GM21447 (cell line): ENCODE results near the gene ZNF609.

Experiments
- ATAC-seq: cut with Tn5 transposase; IDR thresholded peaks from one replicate; pipeline ENCODE4 v1.9.1; 2021; ENCODE audit not compliant: unreplicated experiment

ZNF609 gene

DNA sequence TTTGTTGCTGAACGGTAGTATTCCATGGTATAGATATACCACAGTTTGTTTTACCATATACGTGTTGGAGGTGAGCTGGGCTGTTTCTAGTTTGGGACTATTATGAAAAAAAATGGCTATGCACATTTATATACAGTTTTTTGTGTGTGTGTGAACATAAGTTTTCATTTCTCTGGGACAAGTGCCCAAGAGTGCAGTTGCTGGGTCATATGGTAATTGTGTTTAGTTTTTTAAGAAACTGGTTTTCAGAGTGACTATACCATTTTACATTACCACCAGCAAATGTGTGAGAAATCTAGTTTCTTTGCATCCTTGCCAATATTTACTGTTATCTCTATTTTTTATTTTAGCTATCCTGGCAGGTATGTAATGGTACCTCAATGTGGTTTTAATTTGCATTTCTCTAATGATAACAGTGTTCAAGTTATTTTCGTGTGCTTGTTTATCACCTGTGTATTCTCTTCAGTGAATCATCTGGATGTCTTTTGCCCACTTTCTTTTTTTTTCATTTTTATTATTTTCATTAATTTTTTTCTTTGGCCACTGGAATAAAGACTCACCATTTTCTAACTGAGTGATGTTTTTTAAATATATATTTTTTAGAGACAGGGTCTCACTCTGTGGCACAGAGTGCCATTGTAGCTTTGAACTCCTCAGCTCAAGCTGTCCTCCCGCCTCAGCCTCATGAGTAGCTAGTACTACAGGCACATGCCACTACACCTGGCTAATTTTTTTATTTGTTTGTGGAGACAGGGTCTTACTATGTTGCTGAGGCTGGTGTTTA is 75.3 kb downstream of the ZNF609 start:
- ATAC-seq = no peak

DNA sequence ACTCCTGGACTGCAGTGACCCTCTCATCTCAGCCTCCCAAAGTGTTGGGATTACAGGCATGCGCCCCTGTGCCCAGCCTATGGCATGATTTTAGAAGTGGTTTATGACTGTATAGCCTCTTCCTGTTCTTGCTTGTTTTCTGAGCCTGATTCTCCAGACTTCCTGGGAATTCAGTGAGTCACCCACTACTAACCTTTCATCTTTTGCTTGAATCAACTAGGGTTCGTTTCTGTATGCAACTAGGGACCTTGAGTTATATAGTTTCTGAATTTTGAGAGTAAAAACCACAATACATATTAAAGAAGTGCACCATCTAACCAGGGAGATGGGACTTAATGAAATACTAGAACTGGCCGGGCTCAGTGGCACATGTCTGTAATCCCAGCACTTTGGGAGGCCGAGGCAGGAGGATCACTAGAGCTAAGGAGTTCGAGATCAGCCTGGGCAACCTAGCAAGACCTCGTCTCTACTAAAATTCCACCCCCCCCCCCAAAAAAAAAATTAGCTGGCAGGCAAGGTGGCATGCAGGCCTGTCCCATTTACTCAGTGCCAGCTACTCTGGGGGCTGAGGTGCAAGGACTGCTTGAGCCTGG is 76.0 kb downstream of the ZNF609 start:
- no peak for ATAC-seq

DNA sequence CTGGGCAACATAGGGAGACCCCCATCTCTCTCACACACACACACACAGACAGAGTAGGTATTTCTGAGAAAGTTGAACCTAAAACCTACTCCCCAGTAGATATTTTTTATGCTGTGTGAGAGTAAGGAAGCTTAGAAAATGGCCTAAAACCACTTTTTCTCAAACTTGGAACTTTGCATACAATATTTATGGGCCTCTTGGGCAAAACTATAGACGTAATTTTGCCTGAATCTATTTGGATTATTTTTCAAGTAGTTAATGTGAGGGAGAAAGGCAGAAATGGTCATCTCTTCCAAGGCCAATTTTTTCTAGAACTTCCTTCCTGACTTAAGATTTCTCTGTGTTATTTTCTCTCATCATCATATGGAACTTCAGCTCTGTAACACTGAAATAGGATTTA is 81.7 kb downstream of the ZNF609 start:
- no peak for ATAC-seq

DNA sequence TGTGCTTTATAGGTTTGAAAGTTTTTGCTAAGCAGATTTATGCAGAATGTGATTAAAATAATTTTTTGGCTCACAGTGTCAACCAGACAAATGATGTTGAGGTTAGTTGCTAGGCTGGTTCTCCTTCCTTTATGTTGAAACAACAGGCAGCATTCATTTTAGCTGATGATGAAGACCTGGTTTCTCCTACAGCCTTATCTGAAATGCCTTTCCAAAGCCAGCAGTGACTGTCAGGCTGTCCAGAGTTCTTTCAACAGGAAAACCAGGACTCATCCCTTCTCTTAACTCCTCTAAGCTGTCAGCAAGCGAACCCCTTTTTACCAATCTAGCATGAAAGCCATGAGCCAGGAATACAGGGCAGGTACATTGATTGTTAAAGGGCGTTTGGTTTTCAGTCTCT is 84.1 kb downstream of the ZNF609 start:
- no peak for ATAC-seq

- ATAC-seq = no peak
These were observed 86.9 kb downstream of the ZNF609 start for GRCh38 chr15:64547275-64547674.

GRCh38 chr15:64548235-64548634 is 87.9 kb downstream of the ZNF609 start:
- ATAC-seq = no peak

DNA sequence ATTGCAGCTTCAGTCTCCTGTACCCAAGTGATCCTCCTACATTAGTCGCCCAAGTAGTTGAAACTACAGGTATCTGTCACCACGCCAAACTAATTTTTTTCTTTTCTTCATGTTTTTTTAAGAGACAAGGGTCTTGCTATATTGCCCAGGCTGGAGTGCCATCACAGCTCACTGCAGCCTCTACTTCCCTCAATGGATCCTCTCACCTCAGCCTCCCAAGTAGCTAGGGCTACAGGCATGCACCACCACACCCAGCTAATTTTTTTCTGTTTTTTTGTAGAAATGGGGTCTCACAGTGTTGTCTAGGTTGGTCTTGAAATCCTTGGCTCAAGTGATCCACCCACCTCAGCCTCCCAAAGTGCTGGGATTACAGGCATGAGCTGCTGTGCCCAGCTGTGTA is 89.5 kb downstream of the ZNF609 start:
- no peak for ATAC-seq

- no peak for ATAC-seq
These were observed 92.0 kb downstream of the ZNF609 start for GRCh38 chr15:64552281-64552948.

DNA sequence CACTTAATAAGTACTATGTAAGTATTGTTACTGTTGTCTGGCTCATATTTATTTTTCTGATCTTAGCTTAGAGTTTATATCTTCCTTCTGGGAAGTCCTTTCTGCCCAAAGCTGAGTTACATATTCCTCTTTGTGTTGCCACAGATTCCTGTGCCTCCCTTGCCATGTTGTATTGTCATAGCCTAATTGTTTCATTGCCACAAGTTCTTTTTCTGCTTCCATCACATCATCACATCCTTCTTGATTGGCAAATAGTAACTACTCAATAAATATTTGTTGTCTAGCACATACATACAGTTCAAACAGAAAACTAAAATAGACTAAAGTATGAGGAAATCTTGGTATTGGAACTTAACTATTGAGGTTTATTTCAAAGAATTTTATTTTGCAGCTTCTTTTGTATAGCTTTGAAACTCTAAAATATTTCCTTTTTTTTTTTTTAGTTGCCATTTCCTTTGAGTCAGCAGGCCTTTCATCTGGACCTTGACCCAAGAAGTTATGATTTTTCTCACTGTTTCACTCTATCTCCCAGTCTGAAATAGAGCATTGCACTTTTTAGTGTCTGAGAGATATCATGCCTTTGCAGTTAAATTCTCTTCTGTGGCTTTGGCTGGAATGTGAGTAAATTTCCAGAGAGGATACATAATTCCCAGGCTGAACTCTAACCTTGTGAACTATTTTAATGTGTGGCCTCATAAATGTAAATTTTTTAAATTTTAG is 98.2 kb downstream of the ZNF609 start:
- no peak for ATAC-seq

GRCh38 chr15:64559243-64559642 is 98.9 kb downstream of the ZNF609 start:
- ATAC-seq = no peak

DNA sequence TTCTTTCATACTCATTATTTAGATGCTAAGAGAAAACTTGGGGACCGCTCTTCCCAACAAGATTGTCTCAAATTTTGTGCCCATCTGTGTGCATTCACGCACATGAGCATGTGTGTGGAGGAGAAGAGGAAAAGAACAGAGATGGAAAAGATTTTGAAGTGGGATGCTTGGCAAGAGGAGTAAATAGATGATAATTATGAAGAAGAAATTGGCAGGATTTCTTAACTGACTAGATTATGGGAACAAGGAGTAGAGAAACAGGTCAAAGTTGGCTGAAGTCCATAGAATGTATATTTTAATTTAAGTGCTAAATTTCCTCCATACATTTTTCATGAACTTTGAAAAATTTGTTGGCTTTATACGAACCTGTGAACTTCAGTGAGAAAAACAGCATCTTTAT is 100.1 kb downstream of the ZNF609 start:
- ATAC-seq = no peak

- no peak for ATAC-seq
These were observed 100.6 kb downstream of the ZNF609 start for GRCh38 chr15:64560998-64561397.

DNA sequence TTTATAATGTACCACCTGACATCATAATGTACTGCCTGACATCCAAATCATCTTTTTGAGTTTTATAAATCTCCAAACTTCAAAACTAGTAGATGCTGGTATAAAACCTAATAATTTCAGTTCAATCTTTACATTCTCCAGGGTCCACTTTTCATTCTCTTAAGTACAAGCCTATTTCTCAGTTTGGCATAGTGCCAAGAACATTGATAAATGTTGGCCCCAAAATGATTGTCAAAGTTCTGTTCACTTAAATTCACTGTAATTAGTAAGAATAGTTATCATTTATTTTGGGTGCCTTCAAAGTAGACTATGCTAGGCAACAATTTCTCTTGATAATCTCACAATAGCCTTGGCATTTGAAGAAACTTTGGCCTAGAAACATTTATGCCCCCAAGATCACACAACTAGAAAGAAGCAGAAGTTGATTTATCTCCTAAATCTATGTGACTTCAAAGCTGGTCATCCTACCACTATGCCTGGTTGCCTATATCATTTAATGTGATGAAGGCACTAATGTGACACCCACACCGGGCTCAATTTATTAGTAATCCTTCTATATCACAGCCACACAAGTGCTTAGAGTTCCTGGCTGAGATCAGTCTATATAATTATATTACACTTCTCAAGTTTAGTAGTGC is 101.7 kb downstream of the ZNF609 start:
- ATAC-seq = no peak

- no peak for ATAC-seq
These were observed 105.7 kb downstream of the ZNF609 start for GRCh38 chr15:64566102-64566501.

GRCh38 chr15:64566629-64567427 is 106.5 kb downstream of the ZNF609 start:
- ATAC-seq = no peak

DNA sequence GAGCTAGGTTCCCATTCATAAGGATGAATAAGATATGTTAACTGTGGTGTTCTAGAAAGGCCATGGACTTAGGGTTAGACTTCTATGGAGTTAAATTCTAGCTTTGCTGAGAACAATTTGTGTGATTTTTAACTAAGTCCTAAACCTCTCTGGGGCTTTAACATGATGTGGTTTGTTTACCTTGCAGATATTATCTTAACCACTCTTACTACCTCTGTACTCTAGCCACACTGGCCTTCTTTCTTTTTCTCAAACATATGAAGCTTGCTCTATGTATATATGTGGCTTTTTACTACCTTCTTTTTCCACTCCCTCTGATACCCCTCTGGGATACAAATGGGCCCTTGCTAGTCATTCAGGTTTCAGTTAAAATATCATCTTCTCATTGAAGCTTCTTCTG is 108.4 kb downstream of the ZNF609 start:
- no peak for ATAC-seq

GRCh38 chr15:64571857-64572291 is 111.5 kb downstream of the ZNF609 start:
- peak; percentile 70 for ATAC-seq

GRCh38 chr15:64572856-64573255 is 112.5 kb downstream of the ZNF609 start:
- ATAC-seq = no peak

DNA sequence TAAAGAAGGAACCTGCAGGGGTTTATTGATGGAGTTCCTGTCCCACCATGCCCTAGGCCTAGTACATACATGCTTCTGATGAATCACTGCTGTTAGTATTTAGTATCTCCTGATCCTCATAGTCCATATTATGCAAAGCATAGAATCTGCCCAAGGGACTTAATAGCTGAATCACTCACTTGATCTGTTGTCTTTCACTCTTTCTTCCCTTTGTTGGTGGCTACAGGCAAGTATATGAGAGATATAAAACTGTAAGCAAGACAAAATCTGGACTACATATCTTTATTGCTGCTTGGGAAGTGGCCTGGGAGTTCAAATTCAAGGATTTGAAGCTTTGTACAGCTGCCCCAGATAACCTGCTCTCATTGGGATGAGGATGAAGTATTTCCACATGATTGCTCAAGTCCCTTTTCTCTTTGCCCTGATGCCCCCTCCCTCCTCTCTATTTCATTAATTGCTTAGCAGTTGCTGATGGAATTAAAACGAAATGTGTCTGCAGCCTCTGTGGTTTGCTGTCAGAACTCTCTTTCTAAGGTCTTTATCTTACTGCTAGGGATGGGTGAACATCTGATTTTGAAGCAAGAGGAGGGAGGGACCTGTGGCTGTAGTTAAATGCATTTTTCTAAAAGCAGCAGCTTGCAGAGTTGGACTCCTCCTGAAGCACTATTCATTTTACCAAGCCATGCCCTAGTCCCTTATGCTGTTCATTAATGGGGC is 114.1 kb downstream of the ZNF609 start:
- ATAC-seq = no peak
